HG02571 (cell line): ENCODE measurements around the gene SLC27A2.
"Not testable (repeated sequence)": the region's sequence is repeated elsewhere in the genome, so short reads cannot be mapped to it uniquely, and the experiment has no call there.

ENCODE experiments used
- ATAC-seq: cut with Tn5 transposase; IDR thresholded peaks from one replicate; pipeline ENCODE4 v1.9.1; 2021; ENCODE audit warnings: mild to moderate bottlenecking, moderate library complexity; ENCODE audit not compliant: unreplicated experiment

The SLC27A2 gene

GRCh38 chr15:50181969-50182218, at the start of gene SLC27A2:
SLC27A2 (plus strand) TSS chr15:50182196; CDS start chr15:50182428, 232 bp downstream.
- ATAC-seq, result peak; percentile 60

- not testable (repeated sequence) for ATAC-seq
These were observed 49.6 kb upstream of the SLC27A2 start for GRCh38 chr15:50132251-50132984.

- ATAC-seq, result peak; percentile 57
These were observed 47.4 kb upstream of the SLC27A2 start for GRCh38 chr15:50134524-50135024.

- peak; percentile 56 for ATAC-seq
These were observed 46.9 kb upstream of the SLC27A2 start for GRCh38 chr15:50135031-50135551.

- no peak for ATAC-seq
These were observed 44.6 kb upstream of the SLC27A2 start for GRCh38 chr15:50137330-50137761.

GRCh38 chr15:50137893-50138292, 44.1 kb upstream of the SLC27A2 start:
- ATAC-seq, result no peak

- ATAC-seq, result no peak
These were observed 43.6 kb upstream of the SLC27A2 start for GRCh38 chr15:50138391-50138790.

- ATAC-seq, result no peak
These were observed 41.9 kb upstream of the SLC27A2 start for GRCh38 chr15:50140098-50140497.

GRCh38 chr15:50140983-50141382, 41.0 kb upstream of the SLC27A2 start:
- no peak for ATAC-seq

GRCh38 chr15:50141856-50142255, 40.1 kb upstream of the SLC27A2 start:
- no peak for ATAC-seq

GRCh38 chr15:50143255-50143860, 38.6 kb upstream of the SLC27A2 start:
- ATAC-seq, result no peak

GRCh38 chr15:50144341-50145120, 37.5 kb upstream of the SLC27A2 start:
- ATAC-seq, result no peak

GRCh38 chr15:50145451-50145872, 36.5 kb upstream of the SLC27A2 start:
- no peak for ATAC-seq

- ATAC-seq, result no peak
These were observed 35.4 kb upstream of the SLC27A2 start for GRCh38 chr15:50146632-50147031.

- no peak for ATAC-seq
These were observed 33.5 kb upstream of the SLC27A2 start for GRCh38 chr15:50148362-50148963.

- ATAC-seq, result no peak
These were observed 32.9 kb upstream of the SLC27A2 start for GRCh38 chr15:50149090-50149489.

GRCh38 chr15:50150349-50150748, 31.6 kb upstream of the SLC27A2 start:
- no peak for ATAC-seq

GRCh38 chr15:50150851-50151250, 31.1 kb upstream of the SLC27A2 start:
- no peak for ATAC-seq

GRCh38 chr15:50151476-50151875, 30.5 kb upstream of the SLC27A2 start:
- ATAC-seq, result no peak

GRCh38 chr15:50158236-50158635, 23.8 kb upstream of the SLC27A2 start:
- ATAC-seq, result not testable (repeated sequence)
